WTC11 (cell line): ENCODE data around the gene SNRNP70.
A peak's percentile ranks its signal among the peaks of the same experiment; 100 is the strongest.

ENCODE experiments used
- CTCF ChIP-seq: fragments of 200-600 bp; IDR thresholded peaks from 2 replicates; pipeline ENCODE4 v1.8.0; 2022; ENCODE audit warnings: antibody characterized with exemption
- FOXP1 ChIP-seq: sonication (generic); formaldehyde crosslinking; IDR thresholded peaks from 2 replicates; pipeline ENCODE4 v1.8.0; 2022; ENCODE audit warnings: missing genetic modification reagents, mild to moderate bottlenecking, moderate library complexity, borderline replicate concordance

- TF ChIP-seq CTCF (peak; percentile 78), FOXP1 (CRISPR knock-in tag) (no peak)
These were observed 21.4 kb downstream of the SNRNP70 start for GRCh38 chr19:49106648-49107135.
